DMS 273 treated with DMSO at 0.1 percent for 48 hours (cell line): Measurements from ENCODE around the gene PHYH.
"Not testable (repeated sequence)": the region's sequence is repeated elsewhere in the genome, so short reads cannot be mapped to it uniquely, and the experiment has no call there.

ENCODE experiments used
- DNase-seq: peaks from one replicate; lab custom pipeline; 2025; lab: John Stamatoyannopoulos, UW

PHYH gene

GRCh38 chr10:13321576-13321975, 21.7 kb upstream of the PHYH start:
- DNase-seq = no peak

DNA sequence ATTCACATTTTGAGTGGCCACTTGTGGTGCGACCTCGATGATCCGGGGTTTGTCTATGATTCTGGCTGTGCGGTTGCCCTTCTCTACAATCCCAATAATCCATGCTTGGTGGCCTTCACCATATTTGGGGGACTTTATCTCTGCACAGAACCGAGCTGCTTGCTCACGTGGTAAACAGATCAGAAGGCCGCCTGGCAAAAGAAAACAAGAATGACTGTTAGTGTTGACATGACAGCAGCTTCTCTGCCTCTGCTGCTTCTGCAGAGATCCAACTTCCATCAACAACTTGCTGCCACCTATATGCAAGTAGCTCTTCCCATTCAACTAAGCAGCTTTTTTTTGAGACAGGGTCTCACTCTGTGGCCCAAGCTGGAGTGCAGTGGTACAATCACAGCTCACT, 19.3 kb upstream of the PHYH start:
- no peak for DNase-seq

DNA sequence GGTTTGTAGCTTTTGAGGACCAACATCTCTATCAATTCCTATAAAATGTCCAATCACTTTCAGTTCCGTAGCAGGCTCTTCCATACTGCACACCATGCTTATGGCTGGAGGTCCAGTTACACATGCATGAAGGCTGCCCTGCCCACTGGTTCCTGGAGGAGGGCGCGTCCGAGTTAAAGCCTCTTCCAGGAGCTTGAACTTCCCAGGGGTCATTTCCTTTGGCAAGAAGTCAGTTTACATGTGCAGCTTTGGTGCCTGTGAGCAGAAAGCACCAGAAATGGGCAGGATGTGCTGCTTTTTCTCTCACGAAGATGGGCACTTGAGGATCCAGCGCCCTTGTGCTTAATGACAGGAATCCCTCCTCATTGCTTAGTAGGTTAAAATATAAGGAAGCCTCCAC, 17.6 kb upstream of the PHYH start:
- no peak for DNase-seq

- no peak for DNase-seq
Measured at GRCh38 chr10:13316635-13317311, 16.9 kb upstream of the PHYH start.

GRCh38 chr10:13315361-13315760, 15.5 kb upstream of the PHYH start:
- DNase-seq = no peak

GRCh38 chr10:13311177-13311575, 11.3 kb upstream of the PHYH start:
- no peak for DNase-seq

DNA sequence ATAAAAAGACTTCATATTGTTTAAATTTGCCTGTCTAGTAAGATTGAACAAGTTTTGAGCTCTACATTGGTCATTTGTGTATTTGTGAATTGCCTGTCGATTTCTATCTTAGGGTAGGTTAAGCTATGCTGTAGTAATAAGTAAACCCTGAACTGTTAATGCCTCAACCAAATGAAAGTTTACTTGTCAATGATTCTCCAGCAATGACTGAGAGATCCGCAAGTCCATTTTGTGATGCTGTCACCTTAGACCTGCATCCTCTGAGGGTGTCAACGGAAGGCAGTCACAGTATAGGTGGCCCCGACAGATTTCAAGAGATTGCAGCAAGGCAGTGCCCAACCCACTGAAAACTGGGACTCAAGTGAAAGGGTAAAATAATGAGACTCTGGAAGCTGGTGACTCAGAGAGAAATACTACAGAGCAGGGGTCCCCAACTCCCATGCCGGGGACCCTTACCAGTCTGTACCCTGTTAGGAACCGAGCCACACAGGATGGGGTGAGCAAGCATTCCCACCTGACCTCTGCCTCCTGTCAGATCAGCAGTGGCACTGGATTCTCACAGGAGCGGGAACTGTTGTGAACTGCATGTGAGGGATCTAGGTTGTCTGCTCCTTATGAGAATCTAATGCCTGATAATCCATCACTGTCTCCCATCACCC, 10.8 kb upstream of the PHYH start:
- no peak for DNase-seq

DNA sequence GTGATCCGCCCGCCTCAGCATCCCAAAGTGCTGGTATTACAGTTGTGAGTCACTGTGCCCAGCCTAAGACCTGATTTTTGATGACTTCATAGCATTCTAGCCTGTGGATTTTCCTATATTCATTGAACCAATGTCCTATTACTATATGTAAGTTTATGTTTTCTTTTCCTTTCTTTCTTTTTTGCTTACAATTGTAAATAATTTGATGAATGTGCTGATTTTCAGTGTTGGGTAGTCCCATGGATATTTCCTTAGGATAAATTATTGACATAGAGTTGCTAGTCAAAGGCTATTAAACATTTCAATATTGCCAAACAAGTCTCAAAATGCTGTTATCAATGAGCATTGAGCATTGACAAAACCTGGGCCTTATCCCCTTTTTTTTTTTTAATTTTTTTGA, 9.9 kb upstream of the PHYH start:
- DNase-seq = no peak

GRCh38 chr10:13308096-13308495, 8.2 kb upstream of the PHYH start:
- DNase-seq = no peak

GRCh38 chr10:13306103-13306502, 6.2 kb upstream of the PHYH start:
- DNase-seq = no peak

- DNase-seq = no peak
Measured at GRCh38 chr10:13302821-13303555, 3.1 kb upstream of the PHYH start.

DNA sequence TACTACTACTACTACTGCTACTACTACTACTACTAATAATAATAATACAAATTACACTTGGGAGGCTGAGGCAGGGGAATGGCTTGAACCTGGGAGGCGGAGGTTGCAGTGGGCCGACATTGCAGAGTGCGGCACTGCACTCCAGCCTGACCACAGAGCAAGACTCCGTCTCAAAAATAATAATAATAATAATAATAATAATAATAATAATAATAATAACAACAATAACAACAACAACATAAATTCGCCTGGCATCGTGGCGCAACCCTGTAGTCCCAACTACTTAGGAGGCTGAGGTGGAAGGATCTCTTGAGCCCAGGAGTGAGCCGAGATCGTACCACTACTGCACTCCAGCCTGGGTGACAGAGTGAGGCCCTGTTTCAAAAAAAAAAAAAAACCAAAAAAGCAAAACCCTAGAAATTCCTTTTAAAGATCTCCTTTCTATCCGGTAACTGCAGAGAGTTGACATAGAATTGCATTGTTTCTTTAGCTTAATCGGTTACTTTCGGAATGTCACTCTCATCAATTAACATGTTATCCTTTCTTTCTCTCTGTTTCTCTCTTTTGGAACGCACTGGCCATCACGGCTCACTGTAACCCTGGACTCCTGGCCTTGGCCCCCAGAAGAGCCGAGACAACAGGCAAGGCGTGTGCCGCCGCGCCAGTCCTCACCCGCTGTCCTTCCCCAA, 972 bp downstream of the PHYH start:
- no peak for DNase-seq

- no peak for DNase-seq
Measured at GRCh38 chr10:13296476-13296875, 3.4 kb downstream of the PHYH start.

DNA sequence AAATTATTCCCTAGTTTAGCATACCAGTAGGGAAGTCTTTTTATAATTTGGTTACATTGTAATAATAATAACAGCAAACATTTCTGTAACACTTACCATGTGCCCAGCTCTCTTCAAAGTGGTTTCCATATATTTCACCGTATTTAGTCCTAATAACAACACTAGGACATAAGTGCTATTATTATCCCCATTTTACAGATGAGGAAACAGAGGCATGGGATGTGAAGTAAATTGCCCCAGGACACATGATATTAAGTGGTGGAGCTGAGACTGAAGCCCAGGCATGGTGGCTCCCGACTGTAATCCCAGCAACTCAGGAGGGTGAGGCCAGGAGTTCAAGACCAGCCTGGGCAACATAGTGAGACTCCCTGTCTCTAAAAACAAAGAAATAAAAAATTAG, 5.1 kb downstream of the PHYH start:
- DNase-seq = no peak

DNA sequence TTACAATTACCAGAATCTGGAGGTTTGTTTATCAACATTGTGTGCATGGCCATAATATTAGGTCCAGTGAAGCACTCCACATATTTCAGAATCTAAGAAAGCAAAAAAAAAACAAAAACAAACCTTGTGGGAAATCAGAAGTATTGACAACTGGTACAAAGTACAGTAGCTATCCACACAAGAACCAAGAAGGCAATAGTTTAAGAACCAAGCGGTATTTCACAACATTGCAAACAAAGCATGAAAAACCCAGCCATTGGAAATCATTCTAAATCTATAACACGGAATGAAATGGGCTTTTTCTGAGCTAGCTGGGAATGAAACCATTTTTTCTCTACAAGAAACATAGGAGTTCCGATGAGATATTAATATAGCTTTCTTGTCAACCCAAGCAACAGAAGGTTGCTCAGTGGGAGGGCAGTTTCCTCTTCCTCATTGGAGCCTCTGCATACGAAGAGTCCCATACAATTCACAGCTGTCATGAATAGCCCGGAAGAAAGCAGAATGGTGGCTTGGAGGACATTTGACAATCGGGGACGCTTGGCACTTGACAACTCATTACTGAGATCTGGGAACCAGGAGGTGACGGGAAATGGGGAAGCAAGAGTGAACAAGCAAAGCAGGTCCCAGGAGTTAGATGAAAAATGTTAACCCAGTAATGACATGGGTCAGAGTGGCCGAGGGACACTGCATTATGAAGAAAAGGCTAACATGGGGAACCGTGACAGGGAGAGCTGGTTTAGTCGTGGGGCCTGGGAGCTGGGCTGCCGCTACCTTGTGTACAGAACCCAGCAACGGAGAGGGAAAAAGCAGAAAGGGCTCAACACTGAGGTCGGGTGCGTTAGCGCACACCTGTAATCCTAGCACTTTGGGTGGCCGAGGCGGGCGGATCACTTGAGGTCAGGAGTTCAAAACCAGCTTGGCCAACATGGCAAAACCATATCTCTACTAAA, 7.8 kb downstream of the PHYH start:
- DNase-seq = no peak

DNA sequence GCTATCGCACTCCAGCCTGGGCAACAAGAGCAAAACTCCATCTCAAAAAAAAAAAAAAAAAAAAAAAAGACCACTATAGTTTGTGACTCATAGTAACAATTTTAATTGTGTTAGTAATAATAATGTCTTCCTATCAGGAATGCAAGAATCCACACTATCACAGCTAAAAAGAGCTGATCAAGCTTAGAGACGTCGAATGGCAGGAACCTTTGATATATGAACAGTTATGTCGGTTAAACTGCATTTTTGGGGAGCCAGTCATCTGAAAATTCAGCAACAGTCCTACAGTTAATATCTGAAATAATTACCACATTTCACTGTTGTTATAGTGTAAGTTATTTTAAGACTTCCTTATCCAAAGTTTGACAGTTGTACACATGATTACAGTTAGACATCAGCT, 8.8 kb downstream of the PHYH start:
- no peak for DNase-seq

GRCh38 chr10:13284050-13284449, 15.8 kb downstream of the PHYH start:
- no peak for DNase-seq

- not testable (repeated sequence) for DNase-seq
Measured at GRCh38 chr10:13282348-13282747, 17.5 kb downstream of the PHYH start.

DNA sequence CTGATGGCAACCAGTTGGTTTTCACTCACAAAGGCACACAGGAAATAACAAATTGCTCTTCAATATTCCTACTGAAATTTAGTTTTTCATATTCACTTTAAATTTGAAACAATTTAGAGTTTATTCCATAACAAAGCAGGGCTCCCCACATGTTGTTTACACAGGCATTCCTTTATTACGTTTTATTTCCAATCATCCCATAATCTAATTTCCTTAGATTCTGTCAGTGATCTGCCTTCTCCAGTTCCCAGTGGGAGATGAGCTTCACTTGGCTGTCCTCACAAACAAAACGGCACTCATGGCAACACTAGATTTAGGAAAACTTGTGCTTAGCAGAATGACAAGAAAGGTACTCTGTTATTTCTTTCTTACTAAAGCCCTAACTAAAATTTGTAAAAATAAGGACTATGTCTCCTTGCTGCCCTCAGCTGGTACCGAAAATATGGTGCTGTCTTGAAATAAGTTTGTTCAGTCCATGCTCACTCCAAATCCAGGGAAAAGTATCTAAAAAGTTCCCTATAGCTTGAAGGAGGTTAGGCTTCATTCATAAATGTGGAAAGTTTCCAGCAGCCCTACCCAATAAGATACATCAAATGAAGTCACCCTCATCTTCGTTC, 23.0 kb downstream of the PHYH start:
- DNase-seq = no peak

GRCh38 chr10:13276146-13276545, 23.7 kb downstream of the PHYH start:
- DNase-seq = not testable (repeated sequence)

DNA sequence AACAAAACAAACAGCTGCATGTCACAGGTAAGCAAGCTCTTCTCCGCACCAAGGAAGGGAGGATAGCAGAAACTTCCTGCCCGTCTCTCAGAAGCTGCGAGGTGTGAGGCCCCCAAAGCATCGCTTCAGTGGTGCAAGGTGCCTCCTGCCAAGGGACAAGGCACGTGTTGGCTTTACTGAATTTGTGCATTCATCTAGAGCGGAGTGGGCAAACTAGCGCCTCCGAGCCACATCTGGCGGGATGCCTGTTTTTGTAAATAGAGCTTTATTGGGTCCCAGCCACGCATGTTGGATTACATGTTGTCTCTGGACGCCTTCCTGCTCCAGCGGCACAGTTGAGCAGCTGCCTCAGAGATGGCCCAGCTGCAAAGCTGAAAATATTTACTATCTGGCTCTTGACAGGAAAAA, 27.7 kb downstream of the PHYH start:
- peak; percentile 16 for DNase-seq
